HG02642 (cell line): Measurements from ENCODE around the gene KDM3A.

Experiments used
- ATAC-seq: cut with Tn5 transposase; IDR thresholded peaks from one replicate; pipeline ENCODE4 v1.9.1; 2021; ENCODE audit warnings: mild to moderate bottlenecking; ENCODE audit not compliant: unreplicated experiment, poor library complexity

KDM3A gene

DNA sequence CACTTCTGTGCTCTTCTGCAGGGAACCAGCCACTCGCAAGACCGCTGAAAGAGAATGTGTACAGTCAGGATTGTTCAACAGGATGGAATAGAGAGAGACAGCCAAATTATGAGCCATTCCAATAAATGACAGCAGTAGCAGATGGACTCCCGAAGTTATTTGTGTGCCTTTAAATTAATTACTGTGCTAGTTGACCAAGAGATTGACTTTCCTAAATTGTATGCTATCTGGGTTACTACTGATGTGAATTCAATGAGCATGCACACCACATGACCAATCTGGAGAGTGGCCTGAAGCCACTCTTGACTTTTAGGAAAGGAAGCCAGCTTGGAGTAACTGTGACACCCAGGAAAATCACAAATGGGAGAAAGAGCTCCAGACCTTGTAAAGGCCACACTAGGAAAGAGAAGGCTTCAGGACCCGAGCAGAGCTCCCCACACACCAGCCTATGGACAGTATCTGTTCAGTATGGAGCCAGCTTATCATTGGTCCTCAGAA lies 69.3 kb downstream of the KDM3A start:
- ATAC-seq = no peak

DNA sequence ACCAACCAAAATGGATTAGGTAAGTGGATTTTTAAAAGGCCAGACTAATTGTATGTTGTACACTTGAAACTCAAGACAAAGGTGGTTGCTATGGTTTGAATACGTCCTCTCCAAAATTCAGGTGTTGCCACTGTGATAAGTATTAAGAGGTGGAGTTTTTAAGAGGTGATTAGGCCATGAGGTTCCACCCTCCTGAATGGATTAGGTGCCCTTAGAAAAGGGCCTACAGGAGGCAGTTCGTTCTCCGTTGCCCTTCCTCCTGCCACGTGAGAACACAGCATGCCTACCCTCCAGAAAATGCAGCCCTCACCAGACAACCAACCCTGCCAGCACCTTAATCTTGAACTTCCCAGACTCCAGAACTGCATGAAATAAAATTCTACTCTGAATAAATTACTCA lies 70.9 kb downstream of the KDM3A start:
- ATAC-seq = no peak

DNA sequence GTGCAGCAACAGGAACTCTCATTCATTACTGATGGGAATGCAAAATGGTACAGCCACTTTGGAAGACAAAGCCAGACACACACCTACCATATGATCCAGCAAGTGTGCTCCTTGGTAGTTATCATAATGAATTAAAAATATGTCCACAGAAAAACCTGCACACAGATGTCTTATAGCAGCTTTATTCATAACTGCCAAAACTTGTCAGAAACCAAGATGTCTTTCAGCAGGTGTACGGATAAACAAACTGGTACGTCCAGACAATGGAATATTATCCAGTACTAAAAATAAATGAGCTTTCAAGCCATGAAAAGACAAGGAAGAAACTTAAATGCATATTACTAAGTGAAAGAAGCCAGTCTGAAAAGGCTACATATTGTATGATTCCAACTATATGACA lies 71.7 kb downstream of the KDM3A start:
- no peak for ATAC-seq

DNA sequence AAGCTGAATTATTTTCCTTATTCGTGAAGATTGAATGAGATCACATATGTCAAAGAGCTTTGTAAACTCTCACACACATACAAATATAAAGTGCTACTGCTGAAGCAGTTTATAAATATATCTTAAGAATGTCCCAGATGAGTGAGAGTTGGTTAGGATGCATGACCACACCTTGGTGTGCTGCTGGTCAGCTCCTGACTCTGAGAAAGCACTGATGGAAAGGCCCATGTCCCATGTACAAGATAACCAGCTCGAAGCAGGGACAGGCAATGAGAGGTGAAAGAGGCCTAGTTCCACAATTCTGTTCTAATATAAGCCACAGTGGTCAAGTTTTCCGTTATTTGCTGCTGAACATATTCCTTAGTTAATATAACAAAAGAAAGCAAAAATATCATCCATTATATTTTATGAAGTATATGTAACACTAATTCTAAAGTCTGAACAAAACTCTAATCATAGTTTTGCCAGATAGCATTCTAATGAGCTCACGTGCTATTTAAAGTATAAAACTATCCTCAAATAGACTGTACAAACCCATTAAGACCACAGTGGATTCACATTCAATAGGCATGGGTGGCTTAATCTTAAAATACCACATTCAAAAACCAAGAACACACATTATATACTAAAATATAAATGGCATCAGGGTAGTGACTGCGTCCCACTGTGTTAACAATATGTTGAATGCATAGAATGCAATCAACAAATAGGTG lies 72.9 kb downstream of the KDM3A start:
- ATAC-seq = no peak

DNA sequence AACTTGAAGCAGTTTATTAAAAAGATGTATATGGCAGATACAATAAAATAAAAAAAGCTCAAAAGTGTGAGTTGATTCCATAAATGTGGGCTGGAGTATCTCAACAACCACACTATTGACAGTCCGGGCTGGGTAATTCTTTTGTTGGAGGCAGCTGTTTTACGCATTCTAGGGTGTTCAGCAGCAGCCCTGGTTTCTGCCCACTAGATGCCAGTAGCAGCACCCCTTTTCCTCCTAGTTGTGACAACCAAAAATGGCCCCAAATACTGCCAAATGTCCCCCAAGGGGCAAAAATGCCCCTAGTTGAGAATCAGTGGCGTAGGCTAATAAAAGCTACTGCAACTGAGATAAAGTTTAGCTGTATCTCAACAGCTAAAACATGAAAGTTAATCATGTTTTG lies 77.3 kb downstream of the KDM3A start:
- no peak for ATAC-seq

DNA sequence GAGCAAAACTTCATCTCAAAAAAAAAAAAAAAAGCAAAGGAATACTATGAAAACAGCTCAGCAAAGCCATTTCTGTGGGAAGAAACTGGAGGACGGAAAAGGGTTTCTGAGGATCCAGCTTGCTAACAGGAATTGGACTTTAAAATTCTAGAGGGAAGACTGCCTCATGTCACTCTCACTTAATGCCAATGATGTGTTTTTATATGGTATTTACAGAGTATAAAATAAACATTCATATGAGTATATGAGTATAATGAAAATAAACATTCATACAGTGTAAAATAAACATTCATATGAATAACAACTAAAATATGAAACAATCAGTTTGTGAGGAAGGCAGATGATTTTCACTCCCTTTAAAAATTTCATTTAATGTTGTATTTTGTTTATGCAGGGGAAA lies 78.2 kb downstream of the KDM3A start:
- no peak for ATAC-seq

DNA sequence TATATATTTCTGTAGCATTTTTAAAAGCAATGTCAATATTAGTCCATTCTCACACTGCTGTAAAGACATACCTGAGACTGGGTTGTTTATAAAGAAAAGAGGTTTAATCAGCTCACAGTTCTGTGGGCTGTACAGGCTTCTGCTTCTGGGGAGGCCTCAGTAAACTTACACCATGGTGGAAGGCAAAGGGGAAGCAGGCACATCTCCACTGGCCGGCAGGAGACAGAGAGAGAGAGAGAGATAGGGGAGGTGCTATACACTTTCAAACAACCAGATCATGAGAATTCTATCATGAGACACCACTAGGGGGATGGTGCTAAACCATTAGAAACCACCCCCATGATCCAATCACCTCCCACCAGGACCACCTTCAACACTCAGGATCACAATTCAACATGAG lies 79.0 kb downstream of the KDM3A start:
- ATAC-seq = no peak

DNA sequence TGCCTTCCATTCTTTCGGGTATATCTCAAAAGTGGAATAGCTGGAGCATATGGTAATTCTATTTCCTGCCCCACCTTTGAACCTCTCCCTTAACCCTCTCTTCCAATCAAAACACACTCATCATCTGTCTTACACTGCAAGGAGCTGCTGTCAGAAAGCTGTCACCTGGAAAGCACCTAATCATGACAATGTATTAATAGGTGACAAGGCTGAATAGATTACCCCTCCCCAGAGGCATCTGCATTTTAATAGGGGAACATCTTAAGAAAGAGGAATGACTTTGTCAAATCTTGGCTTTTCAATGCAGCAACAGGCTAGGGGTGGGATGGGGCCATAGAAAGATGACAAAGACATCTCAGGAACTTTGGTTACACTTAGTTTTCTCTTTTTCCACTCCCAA lies 80.8 kb downstream of the KDM3A start:
- no peak for ATAC-seq

DNA sequence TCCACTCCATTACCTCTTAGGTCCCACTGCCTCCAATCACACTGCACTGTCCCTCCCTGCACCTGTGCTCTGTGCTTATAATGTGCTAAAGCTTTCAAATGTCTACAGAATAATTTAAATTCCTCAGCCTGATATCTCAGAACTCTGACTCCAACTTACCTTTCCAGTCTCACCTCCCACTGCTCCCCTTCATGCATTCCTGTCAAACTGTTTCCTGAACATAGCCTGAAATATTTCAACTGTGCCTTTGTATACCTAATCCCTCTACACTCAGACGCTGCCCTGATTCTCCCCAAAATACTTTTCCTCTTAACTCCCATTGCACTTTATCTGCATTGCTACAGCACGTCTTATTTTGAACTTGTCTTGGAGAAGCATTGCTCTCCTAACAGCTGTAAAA lies 81.5 kb downstream of the KDM3A start:
- no peak for ATAC-seq

DNA sequence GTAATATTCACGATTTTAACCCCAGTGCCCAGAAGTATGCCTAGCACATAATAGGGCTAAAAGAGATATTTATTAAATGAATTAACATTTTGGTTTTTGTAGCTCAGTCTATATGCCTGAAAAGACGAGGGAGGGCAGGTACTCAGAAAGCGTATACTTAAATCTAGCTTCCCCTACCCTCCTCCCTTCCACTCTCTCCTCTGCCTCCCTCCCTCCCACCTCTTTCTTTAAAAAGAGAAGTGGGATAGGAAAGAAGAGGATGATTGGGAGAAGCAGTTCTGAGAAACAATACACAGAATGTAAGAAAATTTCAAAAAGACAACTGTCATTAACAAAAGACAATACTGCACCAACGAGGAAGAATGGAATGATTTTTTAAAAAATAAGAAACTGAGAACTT lies 82.3 kb downstream of the KDM3A start:
- no peak for ATAC-seq

DNA sequence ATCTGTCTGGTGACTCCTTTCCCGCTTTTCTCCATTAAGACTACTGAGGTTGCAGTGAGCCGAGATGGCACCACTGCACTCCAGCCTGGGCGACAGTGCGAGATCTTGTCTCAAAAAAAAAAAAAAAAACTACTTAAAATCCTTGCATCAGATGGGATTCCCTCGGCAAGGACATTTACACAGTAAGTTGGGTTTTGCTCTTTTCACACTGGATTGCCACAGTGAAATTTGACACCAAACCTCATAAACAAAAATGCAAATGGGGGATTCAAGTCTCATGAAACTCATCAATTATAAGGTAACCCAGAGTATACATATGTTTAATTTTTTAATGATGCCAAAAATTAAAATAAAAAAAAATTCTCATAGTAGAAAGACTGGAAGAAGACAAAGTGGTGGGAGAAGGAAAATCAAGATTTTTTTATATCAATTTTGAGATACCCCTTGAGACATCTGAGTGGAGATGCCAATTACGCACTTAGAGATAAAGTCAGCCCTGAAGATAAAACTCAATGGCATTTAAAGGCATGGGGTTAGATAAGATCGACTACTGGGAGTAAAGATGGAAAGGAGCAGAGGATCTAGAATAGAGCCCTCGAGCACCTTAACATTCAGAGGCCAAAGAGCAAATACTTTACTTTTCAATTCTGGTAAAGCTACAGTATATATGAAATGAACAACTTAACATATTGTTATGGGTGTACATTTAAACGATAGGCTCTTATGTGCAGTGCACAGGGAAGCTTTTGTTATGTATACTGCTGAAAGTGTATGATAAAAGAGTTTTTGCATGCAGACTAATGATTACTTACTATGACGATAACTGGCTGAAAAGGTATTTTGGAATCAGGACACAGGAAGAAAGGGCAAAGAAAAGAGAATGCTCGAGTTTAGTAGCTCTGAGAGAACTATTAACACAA lies 84.5 kb downstream of the KDM3A start:
- ATAC-seq = no peak

DNA sequence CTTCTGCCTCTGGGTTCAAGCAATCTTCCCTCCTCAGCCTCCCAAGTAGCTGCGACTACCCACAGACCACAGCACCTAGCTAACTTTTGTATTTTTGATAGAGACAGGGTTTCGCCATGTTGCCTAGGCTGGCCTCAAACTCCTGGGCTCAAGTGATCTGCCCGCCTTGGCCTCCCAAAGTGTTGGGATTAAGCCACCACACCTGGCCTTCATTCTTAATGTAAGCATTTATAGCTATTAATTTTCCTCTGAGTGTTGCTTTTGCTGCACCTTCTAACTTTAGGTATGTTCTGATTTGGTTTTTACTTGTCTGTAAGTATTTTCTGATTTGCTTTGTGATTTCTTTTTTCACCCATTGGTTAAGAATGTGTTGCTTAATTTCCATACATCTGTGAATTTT lies 92.4 kb downstream of the KDM3A start:
- ATAC-seq = no peak

DNA sequence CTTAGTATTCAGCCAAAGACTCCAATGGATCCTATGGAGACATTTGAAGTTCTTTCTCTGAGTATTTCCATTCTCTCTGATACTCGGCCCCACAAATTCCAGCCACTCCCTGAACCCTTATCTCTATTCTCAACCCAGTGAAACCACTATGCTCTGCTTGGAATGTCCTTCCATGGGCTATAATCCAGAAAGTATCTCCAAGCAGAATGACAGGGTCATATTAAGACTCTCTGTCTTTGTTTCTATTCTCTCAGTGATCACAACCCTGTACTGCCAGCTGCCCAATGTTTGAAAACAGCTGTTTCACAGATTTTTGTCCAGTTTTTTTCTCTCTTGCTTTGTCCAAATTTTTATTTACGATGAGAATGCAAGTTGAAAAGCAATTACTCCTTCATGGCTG lies 100.2 kb downstream of the KDM3A start:
- no peak for ATAC-seq
